Keratinocyte (primary cell): ENCODE measurements around the gene IL3. TPM values are rescaled to one million over a fixed set of nuclear protein-coding genes. Genes with fewer than 3 reads are reported as not detected.

Experiments used
- DNase-seq: peaks from one replicate; pipeline ENCODE4 v3.0.0-alpha.2; 2011; ENCODE audit warnings: low read depth, missing footprints, low spot score
- FAIRE-seq: peaks from 2 replicates; lab custom pipeline; 2011; peaks lifted over from hg19 to GRCh38; lab: Jason Lieb, UNC
- H2AFZ ChIP-seq: 2 replicates; pipeline ENCODE4 v1.6.0; 2012; ENCODE audit warnings: low read length, control low read depth, inconsistent platforms; ENCODE audit not compliant: control insufficient read depth
- H3K27ac ChIP-seq: 2 replicates; pipeline ENCODE4 v1.5.1; 2011; ENCODE audit warnings: low read length; ENCODE audit not compliant: control insufficient read depth, insufficient read depth
- H3K27me3 ChIP-seq: 3 replicates; pipeline ENCODE4 v1.6.0; 2011; ENCODE audit warnings: low read length; ENCODE audit not compliant: control insufficient read depth, insufficient read depth; ENCODE audit errors: extremely low read depth
- H3K36me3 ChIP-seq, 2 experiments: 2 replicates in 1 of 2; 3 replicates in 1 of 2; pipeline ENCODE4 v1.5.1; 2011; ENCODE audit warnings: low read length in 2 of 2, mild to moderate bottlenecking in 1 of 2; ENCODE audit not compliant: control insufficient read depth in 2 of 2, insufficient read depth in 2 of 2; ENCODE audit errors: extremely low read depth in 1 of 2
- H3K4me1 ChIP-seq: 3 replicates; pipeline ENCODE4 v1.5.1; 2011; ENCODE audit warnings: low read length; ENCODE audit not compliant: control insufficient read depth, insufficient read depth; ENCODE audit errors: extremely low read depth
- H3K4me2 ChIP-seq: 3 replicates; pipeline ENCODE4 v1.6.0; 2011; ENCODE audit warnings: low read depth, low read length; ENCODE audit not compliant: control insufficient read depth, insufficient read depth; ENCODE audit errors: extremely low read depth
- H3K4me3 ChIP-seq, 3 experiments: fragments of 200-600 bp in 1 of 3; sonication (generic) in 1 of 3; 2 replicates in 2 of 3; 3 replicates in 1 of 3; pipeline ENCODE4 v1.5.1; 2011 to 2016; ENCODE audit warnings: low read length in 3 of 3, mild to moderate bottlenecking in 3 of 3, control low read depth in 2 of 3, inconsistent platforms in 1 of 3, low read depth in 1 of 3, mixed read lengths in 1 of 3, mixed run types in 1 of 3, moderate library complexity in 1 of 3; ENCODE audit not compliant: control insufficient read depth in 2 of 3, insufficient read depth in 2 of 3; ENCODE audit errors: extremely low read depth in 1 of 3
- H3K79me2 ChIP-seq: 2 replicates; pipeline ENCODE4 v1.6.0; 2012; ENCODE audit warnings: low read length; ENCODE audit not compliant: control insufficient read depth, insufficient read depth
- H3K9ac ChIP-seq: 3 replicates; pipeline ENCODE4 v1.6.0; 2011; ENCODE audit warnings: low read length; ENCODE audit not compliant: control insufficient read depth, insufficient read depth; ENCODE audit errors: extremely low read depth
- H3K9me1 ChIP-seq: 3 replicates; pipeline ENCODE4 v1.6.0; 2011; ENCODE audit warnings: low read length; ENCODE audit not compliant: control insufficient read depth, insufficient read depth; ENCODE audit errors: extremely low read depth
- H3K9me3 ChIP-seq: 2 replicates; pipeline ENCODE4 v1.5.1; 2012; ENCODE audit warnings: low read depth, low read length; ENCODE audit not compliant: control insufficient read depth
- H4K20me1 ChIP-seq: 3 replicates; pipeline ENCODE4 v1.6.0; 2011; ENCODE audit warnings: low read length; ENCODE audit not compliant: control insufficient read depth, insufficient read depth; ENCODE audit errors: extremely low read depth
- EZH2 ChIP-seq: IDR thresholded peaks from one replicate; pipeline ENCODE4 v1.6.1; 2012; ENCODE audit warnings: inconsistent platforms, mild to moderate bottlenecking, low read length, moderate library complexity
- dilution Hi-C: fragments of 300-500 bp; cut with MboI; formaldehyde crosslinking; loops from one replicate; pipeline ENCODE4 v1.7.0; 2020; ENCODE audit warnings: low sequenced_read_pairs; ENCODE audit not compliant: extremely low pct_ligation_motif_present
- polyA plus RNA-seq, 5 experiments: library from polyadenylated mRNA; depleted of rRNA in 3 of 5; stranded (reverse) in 3 of 5; stranded (forward) in 1 of 5; unstranded in 1 of 5; fragments of >200 nt; gene quantifications; 1 replicate in 1 of 5; 2 replicates in 3 of 5; 3 replicates in 1 of 5; pipeline versions ENCODE4 v1.2.1 to v1.2.3, GENCODE V29; 2011 to 2012; ENCODE audit warnings: missing spikeins in 2 of 5, low read depth in 1 of 5, low replicate concordance in 1 of 5
- TF ChIP-seq, protein P1 (sequence below), 3 experiments: IDR thresholded peaks in 1 of 3; conservative IDR thresholded peaks in 1 of 3; optimal IDR thresholded peaks in 1 of 3; 2 replicates in 2 of 3; 3 replicates in 1 of 3; pipeline versions ENCODE3 to v1.5.1; 2011; ENCODE audit warnings: low read length in 3 of 3, mild to moderate bottlenecking in 3 of 3, moderate library complexity in 2 of 3, control low read depth in 1 of 3, inconsistent platforms in 1 of 3; ENCODE audit not compliant: insufficient read depth in 2 of 3; ENCODE audit errors: extremely low read depth in 1 of 3

IL3 gene
- polyA plus RNA-seq, 1 donor (not counting 4 experiments of a cell fraction or from before 2014, with no cell fraction given), result not detected

- DNase-seq, result no peak
- H3K27me3 ChIP-seq, result peaks cover 5% of the 10 kb centered on the region
- FAIRE-seq, result no peak
- no peak overlapping the region for H2AFZ ChIP-seq
- H3K79me2 ChIP-seq, result no peaks in the 10 kb centered on the region
- no peak for TF ChIP-seq EZH2
- TF ChIP-seq, protein P1, sequence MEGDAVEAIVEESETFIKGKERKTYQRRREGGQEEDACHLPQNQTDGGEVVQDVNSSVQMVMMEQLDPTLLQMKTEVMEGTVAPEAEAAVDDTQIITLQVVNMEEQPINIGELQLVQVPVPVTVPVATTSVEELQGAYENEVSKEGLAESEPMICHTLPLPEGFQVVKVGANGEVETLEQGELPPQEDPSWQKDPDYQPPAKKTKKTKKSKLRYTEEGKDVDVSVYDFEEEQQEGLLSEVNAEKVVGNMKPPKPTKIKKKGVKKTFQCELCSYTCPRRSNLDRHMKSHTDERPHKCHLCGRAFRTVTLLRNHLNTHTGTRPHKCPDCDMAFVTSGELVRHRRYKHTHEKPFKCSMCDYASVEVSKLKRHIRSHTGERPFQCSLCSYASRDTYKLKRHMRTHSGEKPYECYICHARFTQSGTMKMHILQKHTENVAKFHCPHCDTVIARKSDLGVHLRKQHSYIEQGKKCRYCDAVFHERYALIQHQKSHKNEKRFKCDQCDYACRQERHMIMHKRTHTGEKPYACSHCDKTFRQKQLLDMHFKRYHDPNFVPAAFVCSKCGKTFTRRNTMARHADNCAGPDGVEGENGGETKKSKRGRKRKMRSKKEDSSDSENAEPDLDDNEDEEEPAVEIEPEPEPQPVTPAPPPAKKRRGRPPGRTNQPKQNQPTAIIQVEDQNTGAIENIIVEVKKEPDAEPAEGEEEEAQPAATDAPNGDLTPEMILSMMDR (optimal IDR thresholded peaks at IDR 0.05 in 1 of 3, IDR thresholded peaks at IDR 0.05 in 1 of 3, conservative IDR thresholded peaks at IDR 0.05 in 1 of 3; ENCODE audit: extremely low read depth in 1 of 3, insufficient read depth in 2 of 3, low read length in 3 of 3), result no peak
- H3K27ac ChIP-seq, result no peak overlapping the region
- no peak overlapping the region for H3K4me3 ChIP-seq
- no peaks in the 10 kb centered on the region for H3K4me1 ChIP-seq
- no peak overlapping the region for H3K9ac ChIP-seq
- H3K9me3 ChIP-seq, result no peaks in the 10 kb centered on the region
- H3K4me2 ChIP-seq, result no peak overlapping the region
- H4K20me1 ChIP-seq, result no peaks in the 10 kb centered on the region
- no peaks in the 10 kb centered on the region for H3K36me3 ChIP-seq
- dilution Hi-C loops, result no loop called here
- no peaks in the 10 kb centered on the region for H3K9me1 ChIP-seq
Measured at GRCh38 chr5:132023258-132024116, 37.0 kb upstream of the IL3 start.

- Histone ChIP-seq H3K9me3 (no peaks in the 10 kb centered on the region), H2AFZ (no peak overlapping the region), H3K27ac (no peak overlapping the region), H3K36me3 (no peaks in the 10 kb centered on the region), H4K20me1 (no peaks in the 10 kb centered on the region), H3K4me1 (no peaks in the 10 kb centered on the region), H3K27me3 (peaks cover 5% of the 10 kb centered on the region), H3K9ac (no peak overlapping the region), H3K4me2 (no peak overlapping the region), H3K79me2 (no peaks in the 10 kb centered on the region), H3K4me3 (no peak overlapping the region), H3K9me1 (no peaks in the 10 kb centered on the region)
- no peak for TF ChIP-seq EZH2
- TF ChIP-seq, protein P1 (optimal IDR thresholded peaks at IDR 0.05 in 1 of 3, IDR thresholded peaks at IDR 0.05 in 1 of 3, conservative IDR thresholded peaks at IDR 0.05 in 1 of 3; ENCODE audit: extremely low read depth in 1 of 3, insufficient read depth in 2 of 3, low read length in 3 of 3), result no peak
- dilution Hi-C loops, result no loop called here
- DNase-seq (no peak), FAIRE-seq (no peak)
Measured at GRCh38 chr5:132024117-132024435, 36.4 kb upstream of the IL3 start.
